Tibial nerve (tissue), 4 donors: ENCODE measurements around the gene SERPINE1. TPM values are rescaled to one million over a fixed set of nuclear protein-coding genes. Genes with fewer than 3 reads are reported as not detected.

ENCODE experiments used
- DNase-seq, 2 donors: peaks; one replicate each; pipeline ENCODE4 v3.0.0-alpha.2; 2019; ENCODE audit warnings: low spot score in 2 of 2
- H3K27ac ChIP-seq, 4 donors: fragments of 200-600 bp; sonication (generic) in 3 of 4; one replicate each; pipeline ENCODE4 v1.5.1; 2017 to 2019; ENCODE audit warnings: mild to moderate bottlenecking in 1 of 4
- H3K27me3 ChIP-seq, 2 donors: fragments of 200-600 bp; sonication (generic) in 1 of 2; one replicate each; pipeline versions ENCODE4 v1.5.1 to v1.6.0; 2017 to 2019
- H3K36me3 ChIP-seq, 3 donors: fragments of 200-600 bp; sonication (generic); one replicate each; pipeline ENCODE4 v1.5.1; 2018 to 2019
- H3K4me1 ChIP-seq, 4 donors: fragments of 200-600 bp; sonication (generic) in 3 of 4; one replicate each; pipeline ENCODE4 v1.5.1; 2017 to 2019
- H3K4me3 ChIP-seq, 4 donors: fragments of 200-600 bp; sonication (generic) in 3 of 4; one replicate each; pipeline ENCODE4 v1.5.1; 2017 to 2019; ENCODE audit warnings: mild to moderate bottlenecking in 1 of 4, moderate library complexity in 1 of 4
- H3K9me3 ChIP-seq, 4 donors: fragments of 200-600 bp; sonication (generic) in 3 of 4; one replicate each; pipeline ENCODE4 v1.5.1; 2017 to 2019
- CTCF ChIP-seq, 5 experiments: fragments of 200-600 bp in 3 of 5; fragments of 450-650 bp in 2 of 5; sonication (generic) in 3 of 5; IDR thresholded peaks; one replicate each; pipeline ENCODE4 v1.5.1; 2016 to 2019; ENCODE audit warnings: antibody characterized with exemption in 5 of 5, mild to moderate bottlenecking in 3 of 5, moderate library complexity in 2 of 5
- EP300 ChIP-seq, 2 donors: sonication (generic); formaldehyde crosslinking; IDR thresholded peaks; one replicate each; pipeline ENCODE4 v1.6.1; 2017; ENCODE audit warnings: antibody characterized with exemption in 2 of 2, mild to moderate bottlenecking in 1 of 2
- POLR2A ChIP-seq, 2 donors: fragments of 450-650 bp; IDR thresholded peaks; one replicate each; pipeline ENCODE4 v1.6.1; 2017; ENCODE audit warnings: antibody characterized with exemption in 2 of 2, mild to moderate bottlenecking in 2 of 2, moderate library complexity in 2 of 2
- WGBS, 2 donors: methylation state at CpG; one replicate each; pipeline ENCODE4 v1.1.5; 2018; 5-methylcytosine and 5-hydroxymethylcytosine counted together
- total RNA-seq, 4 donors: library from RNA; depleted of rRNA; stranded (reverse); fragments of >200 nt; gene quantifications; one replicate each; pipeline ENCODE4 v1.1.0, GENCODE V29; 2016

The SERPINE1 gene
- total RNA-seq, 4 donors from 2014 or later = 3.3 to 13.9 (median 8.1) TPM

GRCh38 chr7:101114492-101114891 is 12.4 kb upstream of the SERPINE1 start:
- Histone ChIP-seq H3K36me3 (no peaks in the 10 kb centered on the region), H3K9me3 (no peaks in the 10 kb centered on the region), H3K4me3 (no peak overlapping the region), H3K4me1 (no peaks in the 10 kb centered on the region), H3K27me3 (no peaks in the 10 kb centered on the region), H3K27ac (no peak overlapping the region)
- TF ChIP-seq POLR2A (IDR thresholded peaks at IDR 0.05) = no peak
- TF ChIP-seq EP300 (IDR thresholded peaks at IDR 0.05) = no peak
- TF ChIP-seq CTCF (IDR thresholded peaks at IDR 0.05) = no peak
- WGBS, 2 donors = 35 to 45% methylated on average over 6 to 7 of the region's 8 CpGs
- DNase-seq = no peak

DNA sequence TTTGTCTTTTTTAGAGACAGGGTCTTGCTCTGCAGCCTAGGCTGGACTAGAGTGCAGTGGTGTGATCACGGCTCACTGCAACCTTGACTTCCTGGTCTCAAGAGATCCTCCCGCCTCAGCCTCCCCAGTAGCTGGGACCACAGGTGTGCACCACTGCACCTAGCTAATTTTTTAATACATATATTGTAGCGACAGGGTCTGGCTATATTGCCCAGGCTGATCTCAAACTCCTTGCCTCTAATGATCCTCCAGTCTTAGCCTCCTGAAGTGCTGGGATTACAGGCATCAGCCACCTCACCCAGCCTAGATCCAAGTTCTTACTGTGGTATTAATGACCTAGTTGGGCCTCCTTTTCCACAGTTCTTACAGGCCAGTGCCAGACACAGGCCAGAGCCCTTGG is 11.7 kb upstream of the SERPINE1 start:
- TF ChIP-seq EP300 (IDR thresholded peaks at IDR 0.05) (no peak), CTCF (IDR thresholded peaks at IDR 0.05) (no peak), POLR2A (IDR thresholded peaks at IDR 0.05) (no peak)
- Histone ChIP-seq H3K4me1 (no peaks in the 10 kb centered on the region), H3K9me3 (no peaks in the 10 kb centered on the region), H3K36me3 (no peaks in the 10 kb centered on the region), H3K27ac (no peak overlapping the region), H3K27me3 (no peaks in the 10 kb centered on the region), H3K4me3 (no peak overlapping the region)
- WGBS, 2 donors = 85 to 100% methylated on average over 3 of the region's 3 CpGs
- DNase-seq = no peak

DNA sequence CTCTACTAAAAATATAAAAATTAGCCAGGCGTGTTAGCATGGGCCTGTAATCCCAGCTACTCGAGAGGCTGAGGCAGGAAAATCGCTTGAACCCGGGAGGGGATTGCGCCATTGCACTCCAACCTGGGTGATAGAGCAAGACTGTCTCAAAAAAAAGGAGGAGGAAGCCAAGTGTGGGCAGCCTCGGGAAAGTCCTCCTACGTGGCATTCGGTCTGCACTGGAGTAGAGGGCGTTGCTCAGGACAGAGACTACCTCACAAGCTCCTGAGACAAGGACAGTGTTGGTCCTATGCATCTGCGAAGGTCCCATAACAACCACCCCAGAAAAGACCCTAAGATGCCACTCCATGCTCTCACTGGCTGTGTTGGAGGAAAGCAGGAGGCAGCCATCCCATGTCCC is 10.0 kb upstream of the SERPINE1 start:
- WGBS, 2 donors = 83 to 84% methylated on average over 9 to 10 of the region's 10 CpGs
- Histone ChIP-seq H3K4me3 (no peak overlapping the region), H3K36me3 (no peaks in the 10 kb centered on the region), H3K27me3 (no peaks in the 10 kb centered on the region), H3K27ac (no peak overlapping the region), H3K9me3 (no peaks in the 10 kb centered on the region), H3K4me1 (peaks cover 0 to 8% (median 3%) of the 10 kb centered on the region in 4 donors)
- TF ChIP-seq EP300 (IDR thresholded peaks at IDR 0.05) = no peak
- TF ChIP-seq CTCF (IDR thresholded peaks at IDR 0.05) = no peak
- no peak for TF ChIP-seq POLR2A (IDR thresholded peaks at IDR 0.05)
- no peak for DNase-seq

GRCh38 chr7:101118856-101119255 is 8.0 kb upstream of the SERPINE1 start:
- Histone ChIP-seq H3K9me3 (no peaks in the 10 kb centered on the region), H3K4me1 (peaks cover 0 to 21% (median 6%) of the 10 kb centered on the region in 4 donors), H3K27me3 (no peaks in the 10 kb centered on the region), H3K4me3 (no peak overlapping the region), H3K36me3 (no peaks in the 10 kb centered on the region), H3K27ac (no peak overlapping the region)
- TF ChIP-seq POLR2A (IDR thresholded peaks at IDR 0.05) (no peak), EP300 (IDR thresholded peaks at IDR 0.05) (no peak), CTCF (IDR thresholded peaks at IDR 0.05) (no peak)
- no peak for DNase-seq
- WGBS, 2 donors = 87 to 91% methylated on average over 3 of the region's 3 CpGs

DNA sequence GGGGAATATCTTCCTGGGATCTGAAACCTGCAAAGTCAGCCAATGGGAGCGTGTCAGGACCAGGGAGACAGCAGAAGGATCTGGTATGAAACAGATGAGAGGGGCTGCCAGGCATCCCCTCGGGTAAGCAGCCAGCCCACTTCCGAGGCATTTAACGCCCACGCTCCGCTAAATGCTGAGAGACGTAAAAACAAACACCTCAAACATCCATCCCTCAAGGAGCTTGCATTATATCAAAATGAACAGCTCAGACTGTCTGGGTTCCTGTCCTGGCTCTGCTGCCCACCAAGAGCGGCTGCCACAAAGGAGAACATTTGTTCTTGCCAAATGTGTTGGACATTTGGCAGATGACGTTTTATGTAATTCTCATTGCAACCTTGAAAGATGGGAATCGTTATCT is 7.0 kb upstream of the SERPINE1 start:
- 45 to 60% methylated on average over 10 of the region's 10 CpGs for WGBS, 2 donors
- TF ChIP-seq CTCF (IDR thresholded peaks at IDR 0.05) (no peak), POLR2A (IDR thresholded peaks at IDR 0.05) (no peak), EP300 (IDR thresholded peaks at IDR 0.05) (no peak)
- H3K4me3 ChIP-seq = no peak overlapping the region
- H3K36me3 ChIP-seq = no peaks in the 10 kb centered on the region
- no peaks in the 10 kb centered on the region for H3K27me3 ChIP-seq
- no peaks in the 10 kb centered on the region for H3K9me3 ChIP-seq
- peaks cover 0 to 30% (median 10%) of the 10 kb centered on the region in 4 donors for H3K4me1 ChIP-seq
- no peak overlapping the region for H3K27ac ChIP-seq
- DNase-seq = no peak
